Measurements from ENCODE around the gene THAP11.

DNA sequence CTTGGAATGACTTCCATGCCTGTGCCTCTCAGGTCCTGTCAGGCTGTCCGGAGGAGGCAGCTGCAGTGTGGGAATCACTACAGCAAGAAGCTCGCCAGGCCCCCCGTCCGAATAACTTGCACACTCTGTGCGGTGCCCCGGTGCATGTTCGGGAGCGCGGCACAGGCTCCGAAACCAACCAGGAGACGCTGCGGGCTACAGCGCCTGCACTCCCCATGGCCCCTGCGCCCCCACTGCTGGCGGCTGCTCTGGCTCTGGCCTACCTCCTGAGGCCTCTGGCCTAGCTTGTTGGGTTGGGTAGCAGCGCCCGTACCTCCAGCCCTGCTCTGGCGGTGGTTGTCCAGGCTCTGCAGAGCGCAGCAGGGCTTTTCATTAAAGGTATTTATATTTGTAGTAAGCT, 43.9 kb downstream of the THAP11 start:
- TF ChIP-seq, protein P1, sequence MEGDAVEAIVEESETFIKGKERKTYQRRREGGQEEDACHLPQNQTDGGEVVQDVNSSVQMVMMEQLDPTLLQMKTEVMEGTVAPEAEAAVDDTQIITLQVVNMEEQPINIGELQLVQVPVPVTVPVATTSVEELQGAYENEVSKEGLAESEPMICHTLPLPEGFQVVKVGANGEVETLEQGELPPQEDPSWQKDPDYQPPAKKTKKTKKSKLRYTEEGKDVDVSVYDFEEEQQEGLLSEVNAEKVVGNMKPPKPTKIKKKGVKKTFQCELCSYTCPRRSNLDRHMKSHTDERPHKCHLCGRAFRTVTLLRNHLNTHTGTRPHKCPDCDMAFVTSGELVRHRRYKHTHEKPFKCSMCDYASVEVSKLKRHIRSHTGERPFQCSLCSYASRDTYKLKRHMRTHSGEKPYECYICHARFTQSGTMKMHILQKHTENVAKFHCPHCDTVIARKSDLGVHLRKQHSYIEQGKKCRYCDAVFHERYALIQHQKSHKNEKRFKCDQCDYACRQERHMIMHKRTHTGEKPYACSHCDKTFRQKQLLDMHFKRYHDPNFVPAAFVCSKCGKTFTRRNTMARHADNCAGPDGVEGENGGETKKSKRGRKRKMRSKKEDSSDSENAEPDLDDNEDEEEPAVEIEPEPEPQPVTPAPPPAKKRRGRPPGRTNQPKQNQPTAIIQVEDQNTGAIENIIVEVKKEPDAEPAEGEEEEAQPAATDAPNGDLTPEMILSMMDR (IDR thresholded peaks at IDR 0.05) = no peak
- TF ChIP-seq POLR2A (IDR thresholded peaks at IDR 0.05) = no peak
